GM19372 (cell line): ENCODE data around the gene SLX9.
"Not testable (repeated sequence)": the region's sequence is repeated elsewhere in the genome, so short reads cannot be mapped to it uniquely, and the experiment has no call there.

ENCODE experiments used
- ATAC-seq: cut with Tn5 transposase; IDR thresholded peaks from one replicate; pipeline ENCODE4 v1.9.1; 2021; ENCODE audit warnings: mild to moderate bottlenecking, low read depth, moderate library complexity; ENCODE audit not compliant: unreplicated experiment

SLX9 gene

DNA sequence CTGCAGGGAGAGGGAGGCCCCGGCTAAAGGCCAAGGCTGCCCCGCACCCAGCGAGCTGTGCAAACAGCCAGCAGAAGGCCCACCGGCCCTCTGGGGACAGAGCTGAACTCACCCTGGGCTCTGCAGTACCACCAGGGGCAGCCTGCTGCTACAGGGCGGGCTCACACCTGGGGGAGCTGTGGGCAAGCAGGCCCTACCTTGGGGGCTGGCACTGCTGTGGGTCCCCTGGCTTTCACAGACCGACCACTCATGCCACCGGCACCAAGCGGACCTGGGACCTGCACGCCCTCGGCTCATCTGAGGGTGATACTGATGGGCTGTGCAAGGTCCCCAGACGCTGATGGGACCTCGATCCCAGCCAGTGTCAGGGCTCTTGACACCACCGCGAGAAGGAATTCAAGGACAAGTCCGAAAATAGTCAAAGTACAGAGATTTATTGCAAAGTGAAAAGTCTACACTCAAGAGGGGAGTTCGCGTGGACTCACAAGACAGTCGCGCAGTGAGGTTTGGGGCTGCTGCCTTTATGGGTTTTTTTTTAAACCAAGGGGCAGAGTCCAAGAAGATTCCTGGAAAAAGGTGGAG, 73.5 kb downstream of the SLX9 start:
- no peak for ATAC-seq

DNA sequence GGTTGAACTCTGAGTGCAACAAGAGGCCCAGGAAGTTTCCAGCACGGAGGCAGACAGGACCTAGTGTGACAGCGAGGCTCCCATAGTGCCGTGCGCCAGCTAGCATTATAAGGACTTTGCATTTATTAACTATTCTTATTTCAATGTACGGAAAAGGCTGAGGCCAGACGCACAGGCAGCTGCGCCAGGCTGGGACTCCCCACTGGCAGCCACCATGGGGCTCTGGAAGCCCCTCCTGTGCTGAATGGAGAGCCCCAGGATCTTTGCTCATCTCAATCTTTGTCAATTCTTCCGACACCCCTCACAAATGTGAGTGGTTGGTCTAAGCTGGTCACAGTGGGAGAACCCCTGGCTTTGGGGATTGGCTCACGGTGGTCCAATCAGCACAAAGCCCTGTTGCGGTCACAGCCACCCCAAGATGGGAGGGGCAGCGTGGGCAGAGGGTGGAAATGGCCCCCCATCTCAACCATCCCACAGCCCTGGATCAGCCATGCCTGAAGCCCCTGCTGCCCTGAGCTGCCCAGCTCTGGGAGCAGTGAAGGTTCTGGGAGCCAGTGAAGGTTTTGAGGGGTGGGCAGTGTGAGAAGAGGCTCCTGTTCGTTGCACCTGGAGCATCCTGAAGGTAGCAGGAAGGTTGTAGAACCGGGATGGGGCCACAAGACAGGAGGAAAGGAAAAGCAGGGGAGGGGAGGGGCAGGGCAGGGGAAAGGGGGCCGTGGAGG, 75.1 kb downstream of the SLX9 start:
- ATAC-seq = no peak

GRCh38 chr21:45015469-45015860, 75.6 kb downstream of the SLX9 start:
- no peak for ATAC-seq

- no peak for ATAC-seq
Measured at GRCh38 chr21:45016031-45016405, 76.2 kb downstream of the SLX9 start.

DNA sequence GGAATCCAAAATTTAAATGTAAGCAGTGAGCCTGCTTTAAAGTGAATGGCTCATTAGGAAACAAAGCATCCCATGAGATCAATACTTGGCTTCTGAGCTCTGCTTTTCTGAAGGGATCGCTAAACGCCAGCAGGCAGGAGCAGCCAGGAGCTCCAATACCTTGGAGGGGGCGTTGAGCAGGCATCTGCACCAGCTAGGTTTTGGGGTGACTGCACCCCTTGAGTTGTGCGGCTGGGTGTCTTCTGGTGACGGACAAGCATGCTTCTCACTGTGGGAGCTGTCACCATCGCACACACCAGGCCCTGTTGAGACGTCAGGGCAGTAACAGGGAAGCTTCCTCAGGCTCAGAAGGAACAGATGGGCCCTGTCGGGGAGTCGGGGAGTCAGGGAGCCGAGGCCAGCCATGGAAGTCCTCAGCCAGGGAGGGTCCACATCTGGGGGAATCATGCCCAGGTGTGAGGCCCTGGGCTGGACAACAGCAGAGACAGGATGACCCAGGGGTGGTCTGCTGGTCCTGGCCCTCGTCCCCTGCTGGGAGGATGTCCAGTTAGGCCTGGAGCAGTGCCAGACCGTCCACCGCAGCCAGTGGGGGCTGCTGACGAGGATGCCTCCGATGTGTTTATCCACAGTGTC, 76.7 kb downstream of the SLX9 start:
- ATAC-seq = no peak

GRCh38 chr21:45017039-45017960, 77.5 kb downstream of the SLX9 start:
- ATAC-seq = no peak

- no peak for ATAC-seq
Measured at GRCh38 chr21:45018131-45019075, 78.6 kb downstream of the SLX9 start.

GRCh38 chr21:45019076-45019886, 79.5 kb downstream of the SLX9 start:
- no peak for ATAC-seq

DNA sequence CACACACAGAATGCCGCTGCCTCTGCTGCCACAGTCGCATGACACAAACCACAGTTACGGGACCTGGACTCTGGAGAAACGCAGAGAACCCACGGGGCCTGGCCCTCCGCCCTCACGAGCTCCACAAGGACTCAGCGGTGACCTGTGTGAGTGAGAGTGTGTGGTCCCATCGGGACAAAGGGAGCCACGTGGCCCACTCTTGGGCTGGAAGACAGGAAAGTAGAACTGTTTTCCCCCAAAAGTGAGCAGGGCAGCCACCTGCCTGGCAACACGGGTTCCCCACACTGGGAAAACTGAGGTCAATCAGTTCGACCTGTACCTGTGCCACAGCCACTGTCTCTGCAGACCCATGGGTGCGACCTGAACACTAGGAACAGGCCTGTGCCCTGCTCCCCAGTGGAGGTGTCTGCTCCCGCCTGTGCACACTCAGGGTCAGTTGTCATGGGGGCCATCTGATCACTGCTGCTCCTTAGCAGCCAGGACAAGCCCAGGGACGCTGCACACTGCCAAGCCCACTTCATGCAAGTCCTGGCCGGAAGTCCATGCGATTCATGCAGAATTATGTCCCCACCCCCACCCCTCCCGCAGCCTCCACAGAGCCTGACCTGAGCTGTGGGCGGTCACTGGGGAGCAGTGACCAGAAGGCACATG, 80.2 kb downstream of the SLX9 start:
- no peak for ATAC-seq

DNA sequence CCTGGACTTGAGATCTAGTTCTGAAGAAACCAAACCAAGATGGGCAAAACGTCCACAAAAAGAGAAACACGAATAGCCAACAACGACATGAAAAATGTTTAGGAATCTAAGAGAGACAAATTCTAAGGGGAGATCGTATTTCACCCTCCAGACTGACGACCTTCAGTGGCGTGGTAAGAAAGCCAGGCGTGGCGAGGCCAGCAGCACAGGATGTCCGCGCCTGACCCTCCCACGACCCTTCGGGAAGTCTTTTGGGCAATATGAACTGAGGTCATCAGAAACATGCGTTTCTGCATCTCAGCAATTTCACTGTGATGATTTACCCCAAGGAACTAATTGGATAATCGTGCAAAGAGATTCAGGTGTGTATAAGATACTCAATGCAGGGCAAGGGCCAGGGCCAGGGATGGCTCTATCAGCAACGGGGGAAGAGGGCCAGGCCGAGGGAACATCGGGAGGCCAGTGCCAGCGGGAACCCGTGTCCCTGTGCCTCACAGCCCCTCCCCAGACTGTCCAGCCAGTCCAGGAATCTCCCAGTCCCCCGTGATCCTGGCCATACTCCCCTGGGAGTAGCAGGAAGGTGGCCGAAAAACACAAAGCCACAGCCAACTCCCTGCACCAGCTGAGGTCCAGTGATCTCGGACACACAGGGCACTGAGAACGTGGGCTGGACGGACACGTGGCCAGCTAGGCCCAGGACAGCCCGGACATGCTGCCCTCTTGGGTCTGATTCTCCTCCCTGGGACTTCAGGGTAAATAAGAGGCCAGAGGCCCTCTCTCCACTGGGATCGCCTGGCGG, 81.0 kb downstream of the SLX9 start:
- no peak for ATAC-seq

DNA sequence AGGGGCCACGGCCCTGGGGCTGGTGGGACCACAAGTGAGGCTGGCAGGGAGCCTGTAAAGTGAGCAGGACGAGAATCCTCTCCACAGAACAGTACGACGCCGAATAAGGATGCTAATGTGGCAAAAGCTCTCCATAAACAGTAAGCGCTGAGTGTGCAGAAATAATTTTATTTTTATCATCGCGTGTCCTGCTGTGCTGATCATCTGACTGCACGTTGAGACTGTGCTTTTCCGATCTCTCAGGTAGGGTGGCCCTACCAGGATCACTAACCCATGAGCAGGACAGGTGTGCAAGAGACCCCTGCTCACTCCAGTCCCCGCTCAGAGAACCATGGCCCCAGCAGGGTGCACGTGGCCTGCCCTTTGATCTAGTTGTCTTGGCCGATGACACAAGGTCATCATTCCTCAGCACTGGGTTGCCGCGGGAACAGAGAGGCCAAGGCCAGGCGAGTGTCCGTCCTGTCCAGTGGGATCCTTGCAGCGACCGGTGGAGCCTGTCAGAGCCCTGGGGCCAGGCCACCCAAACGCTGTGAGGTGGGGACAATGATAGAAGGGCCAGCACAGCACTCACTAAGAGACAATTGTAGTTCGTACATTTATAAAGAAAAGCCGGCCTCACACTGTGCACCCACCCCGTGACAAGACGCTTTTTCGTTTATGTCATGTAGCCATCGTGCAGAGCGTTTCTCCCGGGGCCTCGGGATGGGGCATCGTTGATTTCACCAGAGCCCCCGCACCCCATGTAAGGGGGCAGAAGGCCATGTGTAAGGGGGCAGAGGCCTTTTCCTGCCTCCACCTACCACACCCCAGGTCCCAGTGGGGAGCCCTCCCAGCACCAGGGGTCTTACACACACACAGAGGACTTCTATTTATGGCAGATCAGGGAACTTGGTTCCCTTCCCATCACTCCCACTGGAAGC, 81.9 kb downstream of the SLX9 start:
- no peak for ATAC-seq

- ATAC-seq = no peak
Measured at GRCh38 chr21:45022348-45022675, 82.5 kb downstream of the SLX9 start.

DNA sequence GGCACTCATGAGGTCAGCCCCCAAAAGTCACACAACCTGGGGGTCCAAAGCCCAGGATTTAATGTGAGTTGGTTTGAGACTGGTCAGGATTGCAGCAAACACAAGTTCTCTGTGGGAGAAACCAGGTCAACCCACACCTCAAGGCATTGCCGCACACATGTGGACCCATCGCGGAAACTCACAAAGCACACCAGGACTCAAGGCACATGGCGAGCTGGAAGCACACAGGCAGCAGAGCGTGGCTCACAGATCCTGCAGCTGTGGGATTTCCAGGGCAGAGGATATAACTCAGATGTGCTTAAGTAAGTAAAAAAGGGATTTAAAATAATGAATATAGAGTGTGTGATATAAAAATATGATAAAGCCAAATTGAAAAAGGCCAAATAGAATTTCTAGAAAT, 82.9 kb downstream of the SLX9 start:
- ATAC-seq = no peak

- ATAC-seq = not testable (repeated sequence)
Measured at GRCh38 chr21:45024516-45024915, 84.7 kb downstream of the SLX9 start.

GRCh38 chr21:45026066-45026745, 86.4 kb downstream of the SLX9 start:
- ATAC-seq = no peak
